ENCODE data around the gene LYAR.

DNA sequence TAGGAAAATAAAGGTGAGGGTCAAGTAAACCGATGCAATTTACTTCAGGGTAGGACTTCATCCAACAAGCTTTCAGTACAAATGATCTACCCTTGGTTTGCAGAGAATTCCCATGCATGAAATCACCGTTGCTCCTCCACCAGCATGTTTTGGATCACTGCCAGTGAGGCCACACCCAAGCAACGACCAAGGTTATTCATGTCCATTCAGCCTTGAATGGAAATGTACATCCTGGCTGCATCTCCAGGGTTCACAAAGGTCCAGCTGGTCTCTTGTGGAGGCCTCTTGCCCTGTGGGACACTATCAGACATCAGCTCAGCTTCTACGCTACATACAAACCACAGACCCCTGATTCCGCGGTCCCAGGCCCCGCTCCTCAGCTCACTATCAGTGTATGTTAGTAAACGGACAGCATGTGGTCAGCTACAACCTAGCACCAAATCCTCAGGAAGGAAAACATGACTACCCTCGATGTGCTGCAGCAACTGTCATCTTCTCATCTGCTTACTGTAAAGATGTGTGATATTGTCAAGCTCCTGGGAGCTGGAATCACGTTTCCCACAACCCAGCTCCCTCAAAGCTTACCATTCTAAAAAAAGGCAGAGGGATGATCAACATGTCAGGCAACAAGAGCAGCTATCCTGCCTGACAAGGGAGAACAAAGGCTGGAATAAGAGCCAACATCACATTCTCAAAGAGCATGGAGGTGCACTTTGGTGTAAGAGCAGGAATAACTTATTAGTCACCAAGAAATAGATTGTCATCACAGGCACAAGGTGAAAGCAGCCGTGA, 4.9 kb downstream of the LYAR start:
- no peak for TF ChIP-seq CTCF (conservative IDR thresholded peaks at IDR 0.05)
- TF ChIP-seq ZFX (IDR thresholded peaks at IDR 0.05) = no peak
